Coronary artery (tissue), 2 donors: ENCODE data around the gene KIRREL3.

ENCODE experiments used
- DNase-seq: peaks from one replicate; pipeline ENCODE4 v3.0.0-alpha.2; 2017; ENCODE audit warnings: low spot score
- H3K27ac ChIP-seq, 2 donors: fragments of 200-600 bp; sonication (generic); one replicate each; pipeline ENCODE4 v1.5.1; 2016 to 2019
- H3K4me3 ChIP-seq: fragments of 200-600 bp; sonication (generic); 2 replicates; pipeline ENCODE4 v1.5.1; 2016; ENCODE audit warnings: mild to moderate bottlenecking, moderate library complexity
- CTCF ChIP-seq: fragments of 200-600 bp; sonication (generic); IDR thresholded peaks from one replicate; pipeline ENCODE4 v1.5.1; 2019; ENCODE audit warnings: antibody characterized with exemption

KIRREL3 gene

GRCh38 chr11:126405374-126405773 lies 595.2 kb downstream of the KIRREL3 start:
- no peak for DNase-seq
- no peak overlapping the region for H3K4me3 ChIP-seq
- H3K27ac ChIP-seq = peak overlapping the region in 1 of 2 donors; percentile 24
- TF ChIP-seq CTCF = no peak

- no peak for DNase-seq
- H3K4me3 ChIP-seq = no peak overlapping the region
- TF ChIP-seq CTCF = no peak
- H3K27ac ChIP-seq = peak overlapping the region in 1 of 2 donors; percentile 21
Observed at GRCh38 chr11:126404367-126404766, 596.2 kb downstream of the KIRREL3 start.

GRCh38 chr11:126403658-126404057 lies 596.9 kb downstream of the KIRREL3 start:
- TF ChIP-seq CTCF = no peak
- peak overlapping the region in 1 of 2 donors; percentile 36 for H3K27ac ChIP-seq
- no peak for DNase-seq
- H3K4me3 ChIP-seq = no peak overlapping the region

- peak overlapping the region in 1 of 2 donors; percentile 36 for H3K27ac ChIP-seq
- no peak overlapping the region for H3K4me3 ChIP-seq
- no peak for DNase-seq
- TF ChIP-seq CTCF = no peak
Observed at GRCh38 chr11:126403022-126403581, 597.5 kb downstream of the KIRREL3 start.

- DNase-seq = no peak
- Histone ChIP-seq H3K4me3 (no peak overlapping the region), H3K27ac (no peak overlapping the region)
- no peak for TF ChIP-seq CTCF
Observed at GRCh38 chr11:126400479-126400878, 600.1 kb downstream of the KIRREL3 start.

GRCh38 chr11:126400019-126400418 lies 600.6 kb downstream of the KIRREL3 start:
- TF ChIP-seq CTCF = no peak
- no peak for DNase-seq

GRCh38 chr11:126398721-126399120 lies 601.8 kb downstream of the KIRREL3 start:
- Histone ChIP-seq H3K4me3 (no peak overlapping the region), H3K27ac (peak overlapping the region in 1 of 2 donors; percentile 32)
- TF ChIP-seq CTCF = no peak
- no peak for DNase-seq

More at GRCh38 chr11:126400019-126400418, 600.6 kb downstream of the KIRREL3 start:
- H3K27ac ChIP-seq = no peak overlapping the region
- no peak overlapping the region for H3K4me3 ChIP-seq
